Mucosa of stomach (tissue), 1 donor: ENCODE data around the gene PAN3.

Source experiments
- H3K27me3 ChIP-seq: one replicate; pipeline ENCODE4 v1.7.0; 2013; ENCODE audit warnings: mild to moderate bottlenecking, low read length; ENCODE audit not compliant: control insufficient read depth, insufficient read depth
- H3K36me3 ChIP-seq: one replicate; pipeline ENCODE4 v1.7.0; 2013; ENCODE audit warnings: low read length; ENCODE audit not compliant: control insufficient read depth, insufficient read depth
- H3K4me1 ChIP-seq: one replicate; pipeline ENCODE4 v1.7.0; 2013; ENCODE audit warnings: mild to moderate bottlenecking, low read length; ENCODE audit not compliant: control insufficient read depth, insufficient read depth
- H3K4me3 ChIP-seq: one replicate; pipeline ENCODE4 v1.7.0; 2013; ENCODE audit warnings: low read length
- H3K9ac ChIP-seq: one replicate; pipeline ENCODE4 v1.7.0; 2013; ENCODE audit warnings: mild to moderate bottlenecking, low read length, moderate library complexity
- H3K9me3 ChIP-seq: one replicate; pipeline ENCODE4 v1.7.0; 2013; ENCODE audit warnings: mild to moderate bottlenecking, low read length, moderate library complexity; ENCODE audit not compliant: control insufficient read depth
- donor health status: Pancreatic carcinoma.

The PAN3 gene

GRCh38 chr13:28282451-28282850 is 144.1 kb downstream of the PAN3 start:
- H3K9me3 ChIP-seq: no peaks in the 10 kb centered on the region
- H3K4me1 ChIP-seq: no peaks in the 10 kb centered on the region
- no peak overlapping the region for H3K9ac ChIP-seq
- H3K4me3 ChIP-seq: no peak overlapping the region
- H3K36me3 ChIP-seq: peaks cover 7% of the 10 kb centered on the region
- H3K27me3 ChIP-seq: no peaks in the 10 kb centered on the region

- Histone ChIP-seq H3K9me3 (no peaks in the 10 kb centered on the region), H3K36me3 (no peaks in the 10 kb centered on the region), H3K9ac (no peak overlapping the region), H3K27me3 (no peaks in the 10 kb centered on the region), H3K4me1 (no peaks in the 10 kb centered on the region), H3K4me3 (no peak overlapping the region)
Observed at GRCh38 chr13:28283600-28283999, 145.3 kb downstream of the PAN3 start.

GRCh38 chr13:28286263-28286662 is 147.9 kb downstream of the PAN3 start:
- H3K27me3 ChIP-seq: no peaks in the 10 kb centered on the region
- H3K4me1 ChIP-seq: no peaks in the 10 kb centered on the region
- H3K4me3 ChIP-seq: no peak overlapping the region
- H3K9ac ChIP-seq: no peak overlapping the region
- no peaks in the 10 kb centered on the region for H3K36me3 ChIP-seq
- no peaks in the 10 kb centered on the region for H3K9me3 ChIP-seq

GRCh38 chr13:28297341-28297740 is 159.0 kb downstream of the PAN3 start:
- Histone ChIP-seq H3K36me3 (no peaks in the 10 kb centered on the region), H3K4me1 (no peaks in the 10 kb centered on the region), H3K4me3 (no peak overlapping the region), H3K9me3 (no peaks in the 10 kb centered on the region), H3K27me3 (no peaks in the 10 kb centered on the region), H3K9ac (no peak overlapping the region)

GRCh38 chr13:28299916-28300315 is 161.6 kb downstream of the PAN3 start:
- Histone ChIP-seq H3K27me3 (no peaks in the 10 kb centered on the region), H3K9me3 (no peaks in the 10 kb centered on the region), H3K36me3 (no peaks in the 10 kb centered on the region), H3K9ac (no peak overlapping the region), H3K4me1 (no peaks in the 10 kb centered on the region), H3K4me3 (no peak overlapping the region)

- H3K36me3 ChIP-seq: no peaks in the 10 kb centered on the region
- no peak overlapping the region for H3K4me3 ChIP-seq
- no peaks in the 10 kb centered on the region for H3K4me1 ChIP-seq
Observed at GRCh38 chr13:28301839-28302238, 163.5 kb downstream of the PAN3 start.

GRCh38 chr13:28306325-28306724 is 168.0 kb downstream of the PAN3 start:
- no peaks in the 10 kb centered on the region for H3K4me1 ChIP-seq
- no peak overlapping the region for H3K9ac ChIP-seq
- H3K9me3 ChIP-seq: no peaks in the 10 kb centered on the region
- H3K27me3 ChIP-seq: no peaks in the 10 kb centered on the region
- no peak overlapping the region for H3K4me3 ChIP-seq
- no peaks in the 10 kb centered on the region for H3K36me3 ChIP-seq

More at GRCh38 chr13:28301839-28302238, 163.5 kb downstream of the PAN3 start:
- H3K27me3 ChIP-seq: no peaks in the 10 kb centered on the region
- H3K9ac ChIP-seq: no peak overlapping the region
- no peaks in the 10 kb centered on the region for H3K9me3 ChIP-seq

GRCh38 chr13:28313579-28313978 is 175.2 kb downstream of the PAN3 start:
- no peaks in the 10 kb centered on the region for H3K27me3 ChIP-seq
- no peak overlapping the region for H3K4me3 ChIP-seq
- H3K4me1 ChIP-seq: peaks cover 8% of the 10 kb centered on the region
- no peak overlapping the region for H3K9ac ChIP-seq
- H3K9me3 ChIP-seq: no peaks in the 10 kb centered on the region
- no peaks in the 10 kb centered on the region for H3K36me3 ChIP-seq

GRCh38 chr13:28314879-28315278 is 176.5 kb downstream of the PAN3 start:
- no peak overlapping the region for H3K9ac ChIP-seq
- no peaks in the 10 kb centered on the region for H3K36me3 ChIP-seq
- no peaks in the 10 kb centered on the region for H3K9me3 ChIP-seq
- H3K4me1 ChIP-seq: peaks cover 8% of the 10 kb centered on the region
- no peaks in the 10 kb centered on the region for H3K27me3 ChIP-seq
- H3K4me3 ChIP-seq: no peak overlapping the region

GRCh38 chr13:28316129-28316528 is 177.8 kb downstream of the PAN3 start:
- Histone ChIP-seq H3K4me1 (peaks cover 8% of the 10 kb centered on the region), H3K27me3 (no peaks in the 10 kb centered on the region), H3K4me3 (no peak overlapping the region), H3K36me3 (no peaks in the 10 kb centered on the region), H3K9me3 (no peaks in the 10 kb centered on the region), H3K9ac (no peak overlapping the region)

GRCh38 chr13:28316836-28317235 is 178.5 kb downstream of the PAN3 start:
- peaks cover 3% of the 10 kb centered on the region for H3K4me1 ChIP-seq
- H3K27me3 ChIP-seq: no peaks in the 10 kb centered on the region
- no peaks in the 10 kb centered on the region for H3K9me3 ChIP-seq
- no peaks in the 10 kb centered on the region for H3K36me3 ChIP-seq
- H3K9ac ChIP-seq: no peak overlapping the region
- H3K4me3 ChIP-seq: no peak overlapping the region

- Histone ChIP-seq H3K9me3 (no peaks in the 10 kb centered on the region), H3K9ac (no peak overlapping the region), H3K4me3 (no peak overlapping the region), H3K4me1 (no peaks in the 10 kb centered on the region), H3K27me3 (no peaks in the 10 kb centered on the region), H3K36me3 (no peaks in the 10 kb centered on the region)
Observed at GRCh38 chr13:28318496-28318895, 180.2 kb downstream of the PAN3 start.

- H3K36me3 ChIP-seq: no peaks in the 10 kb centered on the region
- H3K9me3 ChIP-seq: no peaks in the 10 kb centered on the region
- H3K9ac ChIP-seq: no peak overlapping the region
- H3K4me3 ChIP-seq: no peak overlapping the region
- no peaks in the 10 kb centered on the region for H3K27me3 ChIP-seq
- H3K4me1 ChIP-seq: no peaks in the 10 kb centered on the region
Observed at GRCh38 chr13:28319528-28319927, 181.2 kb downstream of the PAN3 start.
